IMR-90 (cell line): ENCODE data around the gene GTF3C4. TPM values are rescaled to one million over a fixed set of nuclear protein-coding genes. Genes with fewer than 3 reads are reported as not detected.

Source experiments
- ATAC-seq: fragments of 200-7000 bp; cut with Tn5 transposase; 2 replicates; pipeline ENCODE4 v1.9.1; 2020; ENCODE audit warnings: low read depth, mild to moderate bottlenecking, moderate library complexity
- BruUV-seq: library from RNA; stranded (reverse); fragments of 400-500 nt; replicated peaks from 2 replicates; lab custom pipeline; 2021; lab: Mats Ljungman, UMichigan
- CTCF ChIA-PET: fragments of 300-600 bp; formaldehyde crosslinking; extraction: SDS; loops from one replicate; lab custom pipeline; 2021; ENCODE audit warnings: antibody characterized with exemption; lab: Yijun Ruan, JAX
- POLR2A ChIA-PET: fragments of 300-600 bp; sonication (Branson Sonifier 250); formaldehyde crosslinking; loops from one replicate; lab custom pipeline; 2022; ENCODE audit warnings: antibody characterized with exemption; ENCODE audit not compliant: unreplicated experiment; lab: Charles Lee
- DNase-seq: peaks from one replicate; pipeline ENCODE4 v3.0.0; 2013
- H2AFZ ChIP-seq: replicated peaks from 2 replicates; pipeline ENCODE3; 2013; ENCODE audit warnings: low read length, mild to moderate bottlenecking; ENCODE audit not compliant: poor library complexity
- H2AK5ac ChIP-seq: 2 replicates; pipeline ENCODE4 v1.6.1; 2013; ENCODE audit warnings: low read depth, low read length, inconsistent platforms
- H2AK9ac ChIP-seq: replicated peaks from 2 replicates; pipeline ENCODE3; 2013; ENCODE audit warnings: mild to moderate bottlenecking, low read depth, low read length, moderate library complexity; ENCODE audit not compliant: poor library complexity
- H2BK120ac ChIP-seq: 2 replicates; pipeline ENCODE4 v1.6.1; 2013; ENCODE audit warnings: low read depth, low read length, inconsistent platforms
- H2BK15ac ChIP-seq: 3 replicates; pipeline ENCODE4 v1.6.1; 2013; ENCODE audit warnings: low read depth, low read length, inconsistent platforms
- H2BK20ac ChIP-seq: 2 replicates; pipeline ENCODE4 v1.6.1; 2013; ENCODE audit warnings: low read depth, mild to moderate bottlenecking, inconsistent platforms, low read length, moderate library complexity
- H2BK5ac ChIP-seq: 2 replicates; pipeline ENCODE4 v1.6.1; 2013; ENCODE audit warnings: mild to moderate bottlenecking, low read depth, low read length, inconsistent platforms; ENCODE audit not compliant: poor library complexity, severe bottlenecking
- H3K14ac ChIP-seq: replicated peaks from 2 replicates; pipeline ENCODE4 v1.6.1; 2013; ENCODE audit warnings: low read depth, low read length, inconsistent platforms
- H3K18ac ChIP-seq: 2 replicates; pipeline ENCODE4 v1.6.1; 2013; ENCODE audit warnings: low read depth, low read length, control low read depth
- H3K23ac ChIP-seq: 2 replicates; pipeline ENCODE4 v1.6.1; 2013; ENCODE audit warnings: low read depth, low read length, inconsistent platforms
- H3K27ac ChIP-seq: 2 replicates; pipeline ENCODE4 v1.5.1; 2013; ENCODE audit warnings: mild to moderate bottlenecking, control low read depth, low read length; ENCODE audit not compliant: insufficient read depth
- H3K27me3 ChIP-seq: 2 replicates; pipeline ENCODE4 v1.6.1; 2013; ENCODE audit warnings: low read length; ENCODE audit not compliant: control insufficient read depth, insufficient read depth
- H3K36me3 ChIP-seq: 2 replicates; pipeline ENCODE4 v1.6.1; 2013; ENCODE audit warnings: low read length, mixed read lengths; ENCODE audit not compliant: control insufficient read depth, insufficient read depth
- H3K4ac ChIP-seq: 2 replicates; pipeline ENCODE4 v1.6.1; 2013; ENCODE audit warnings: low read depth, low read length, inconsistent platforms
- H3K4me1 ChIP-seq: 2 replicates; pipeline ENCODE4 v1.6.1; 2013; ENCODE audit warnings: low read length, mixed read lengths; ENCODE audit not compliant: control insufficient read depth, insufficient read depth
- H3K4me2 ChIP-seq: 2 replicates; pipeline ENCODE4 v1.6.1; 2013; ENCODE audit warnings: low read depth, mild to moderate bottlenecking, control low read depth, low read length, moderate library complexity
- H3K4me3 ChIP-seq: 2 replicates; pipeline ENCODE4 v1.5.1; 2013; ENCODE audit warnings: low read depth, mild to moderate bottlenecking, control low read depth, low read length, moderate library complexity; ENCODE audit not compliant: insufficient read depth
- H3K56ac ChIP-seq: 2 replicates; pipeline ENCODE4 v1.6.1; 2013; ENCODE audit warnings: low read length, inconsistent platforms; ENCODE audit not compliant: insufficient read depth; ENCODE audit errors: extremely low read depth
- H3K79me1 ChIP-seq, 2 experiments: 2 replicates each; pipeline ENCODE4 v1.6.1; 2013; ENCODE audit warnings: low read length in 2 of 2, inconsistent platforms in 1 of 2, low read depth in 1 of 2
- H3K9ac ChIP-seq: 2 replicates; pipeline ENCODE4 v1.6.1; 2013; ENCODE audit warnings: low read depth, low read length, control low read depth
- H3K9me1 ChIP-seq: 2 replicates; pipeline ENCODE4 v1.6.1; 2013; ENCODE audit warnings: low read length, inconsistent platforms; ENCODE audit not compliant: insufficient read depth
- H3K9me3 ChIP-seq: 2 replicates; pipeline ENCODE4 v1.6.1; 2013; ENCODE audit warnings: low read length; ENCODE audit not compliant: control insufficient read depth, insufficient read depth
- H4K20me1 ChIP-seq: 2 replicates; pipeline ENCODE4 v1.6.1; 2013; ENCODE audit warnings: low read length, inconsistent platforms; ENCODE audit not compliant: insufficient read depth
- H4K5ac ChIP-seq: 2 replicates; pipeline ENCODE4 v1.6.1; 2013; ENCODE audit warnings: mild to moderate bottlenecking, low read depth, low read length, control low read depth
- H4K8ac ChIP-seq, 2 experiments: 2 replicates each; pipeline ENCODE4 v1.6.1; 2013; ENCODE audit warnings: low read depth in 2 of 2, low read length in 2 of 2, control low read depth in 1 of 2, inconsistent platforms in 1 of 2
- H4K91ac ChIP-seq: 2 replicates; pipeline ENCODE4 v1.6.1; 2013; ENCODE audit warnings: low read depth, low read length, inconsistent platforms; ENCODE audit not compliant: insufficient read depth
- CTCF ChIP-seq: conservative IDR thresholded peaks from 2 replicates; pipeline ENCODE4 v1.5.1; 2012; ENCODE audit warnings: mild to moderate bottlenecking, low read depth, low read length, improper control_type of control experiment
- WGBS, 2 experiments: methylation state at CpG; one replicate each; pipeline versions ENCODE4 v1.1.5 to v1.1.7; 2013; ENCODE audit warnings: missing lambda C conversion rate in 2 of 2; ENCODE audit not compliant: insufficient read length in 1 of 2; ENCODE audit errors: extremely low coverage in 2 of 2; 5-methylcytosine and 5-hydroxymethylcytosine counted together
- dilution Hi-C: fragments of 300-500 bp; cut with HindIII; formaldehyde crosslinking; loops from one replicate; pipeline ENCODE4 v1.14.3; 2018; ENCODE audit warnings: low sequenced_read_pairs; ENCODE audit not compliant: unreplicated experiment
- in situ Hi-C: fragments of 300-500 bp; cut with MboI; formaldehyde crosslinking; loops from 3 replicates; pipeline ENCODE4 v1.14.3; 2019; ENCODE audit warnings: low sequenced_read_pairs, inconsistent platforms, mixed read lengths
- intact Hi-C: fragments of 100-400 bp; cut with micrococcal nuclease; formaldehyde crosslinking; loops from 2 replicates; pipeline ENCODE4 v1.10.0; 2022
- polyA plus RNA-seq, 3 experiments: library from polyadenylated mRNA; depleted of rRNA; stranded (reverse); fragments of >200 nt; gene quantifications; 2 replicates each; pipeline ENCODE4 v1.2.3, GENCODE V29; 2012; ENCODE audit warnings: low replicate concordance in 1 of 3
- total RNA-seq: library from RNA; depleted of rRNA; stranded (reverse); fragments of >200 nt; gene quantifications from 2 replicates; pipeline ENCODE4 v1.2.3, GENCODE V29; 2012

The GTF3C4 gene
- total and polyA plus RNA-seq, 2 of the 4 experiments (the other 2 are of a cell fraction): 4.7 to 16.5 TPM

GRCh38 chr9:132637351-132637750 is 32.9 kb upstream of the GTF3C4 start:
- WGBS, 2 experiments: 86% methylated on average over 5 of the region's 12 CpGs; no CpG with 5 or more reads in 1 of the 2 experiments
- no peak for ATAC-seq
- no peak for TF ChIP-seq CTCF

More at GRCh38 chr9:132637351-132637750, 32.9 kb upstream of the GTF3C4 start:
- Histone ChIP-seq H3K9me1 (0 out of 2 replicates have a peak, but pooled peaks cover 2% of the 10 kb centered on the region), H4K20me1 (0 out of 2 replicates have a peak, but pooled peaks cover 2% of the 10 kb centered on the region), H3K9ac (no peak overlapping the region), H3K4me1 (peaks cover 5% of the 10 kb centered on the region), H2BK15ac (no peak overlapping the region), H3K27me3 (no peaks in the 10 kb centered on the region), H3K56ac (no peak overlapping the region), H2AK9ac (no peak overlapping the region), H4K91ac (no peak overlapping the region), H2AFZ (no peak overlapping the region), H2AK5ac (no peak overlapping the region), H3K4me3 (no peak overlapping the region), H2BK20ac (no peak overlapping the region), H3K79me1 (no peaks in the 10 kb centered on the region), H3K23ac (no peak overlapping the region), H3K18ac (no peak overlapping the region), H3K9me3 (no peaks in the 10 kb centered on the region), H4K5ac (no peak overlapping the region), H3K4me2 (no peak overlapping the region), H3K4ac (no peak overlapping the region), H3K14ac (no peak overlapping the region), H2BK5ac (no peak overlapping the region), H3K36me3 (peaks cover 30% of the 10 kb centered on the region), H3K27ac (no peak overlapping the region), H2BK120ac (no peak overlapping the region), H4K8ac (no peak overlapping the region)
- dilution Hi-C loops: no loop called here
- DNase-seq: no peak
- ChIA-PET POLR2A (no interaction called here), CTCF (no interaction called here)
- in situ Hi-C loops: no loop called here
- no TSS peak for BruUV-seq
- intact Hi-C loops: no loop called here
